ENCODE results near the gene KCNH1. TPM values are rescaled to one million over a fixed set of nuclear protein-coding genes. Genes with fewer than 3 reads are reported as not detected.

Gene KCNH1
- total and polyA plus RNA-seq, 2 of the 4 experiments (the other 2 are of a cell fraction) = 0.27 to 0.54 TPM

DNA sequence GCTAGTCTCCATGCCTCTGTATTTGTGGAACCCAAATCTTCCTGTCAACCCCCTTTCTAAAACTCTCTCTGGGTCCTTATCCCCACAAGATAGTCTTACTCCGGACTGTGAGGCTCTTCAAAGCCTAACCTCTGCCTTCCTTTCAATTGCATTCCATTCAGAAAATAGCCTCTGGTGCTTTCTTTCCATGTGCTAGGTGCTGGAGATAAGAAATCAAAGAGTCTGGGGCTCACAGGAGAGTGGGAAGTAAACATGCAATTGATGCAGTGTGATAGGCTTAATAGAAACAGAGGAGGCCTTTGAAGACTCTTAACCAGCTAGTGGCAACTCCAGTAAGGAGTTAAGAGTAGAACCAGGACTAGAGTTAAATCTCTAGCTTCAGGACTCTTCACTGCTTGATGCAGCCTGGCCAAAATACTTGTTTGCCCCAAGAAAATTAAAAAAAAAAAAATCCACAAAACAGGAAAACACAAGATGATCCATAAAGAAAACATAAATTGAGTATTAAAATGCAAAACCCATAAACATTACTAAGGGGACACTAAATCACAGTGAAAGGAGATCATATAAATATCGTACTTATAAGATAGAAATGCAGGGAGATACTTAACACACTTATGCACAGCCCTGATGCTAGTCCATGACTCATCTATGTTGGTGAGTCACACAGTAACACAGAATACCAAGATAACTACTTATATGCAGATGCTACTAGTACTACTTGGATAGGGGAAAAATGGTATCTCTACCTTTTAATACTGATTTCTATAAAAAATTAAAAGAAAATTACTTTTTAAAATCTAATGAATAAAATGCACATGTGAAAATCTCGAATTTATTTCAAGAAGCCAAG lies 341.5 kb downstream of the KCNH1 start:
- ATAC-seq (ENCODE audit: low read depth) (peak; percentile 98), DNase-seq (peak; percentile 87)
- H3K4me3 ChIP-seq (ENCODE audit: insufficient read depth, low read depth, low read length) = no peak overlapping the region
- no peak for TF ChIP-seq MAFK (IDR thresholded peaks at IDR 0.05; ENCODE audit: low read depth, low read length)
- TF ChIP-seq FOS (IDR thresholded peaks at IDR 0.05; ENCODE audit: low read depth, low read length) = peak; percentile 97
- peak; percentile 32; the same call in 1 of the 2 replicates for TF ChIP-seq BHLHE40 (IDR thresholded peaks at IDR 0.05; ENCODE audit: low read depth, low read length)
- no peak overlapping the region for H4K5ac ChIP-seq (ENCODE audit: low read depth, low read length)
- CTCF ChIA-PET = no interaction called here
- H4K91ac ChIP-seq (ENCODE audit: insufficient read depth, low read depth, low read length) = no peak overlapping the region
- no peak overlapping the region for H2BK20ac ChIP-seq (ENCODE audit: low read depth, low read length)
- no peak overlapping the region for H3K27ac ChIP-seq (ENCODE audit: insufficient read depth, low read length)
- H4K8ac ChIP-seq (ENCODE audit: low read depth in 2 of 2, low read length in 2 of 2) = no peak overlapping the region
- no peak overlapping the region for H3K14ac ChIP-seq (replicated peaks; ENCODE audit: low read depth, low read length)
- no peaks in the 10 kb centered on the region for H4K20me1 ChIP-seq (ENCODE audit: insufficient read depth, low read length)
- POLR2A ChIA-PET (ENCODE audit: unreplicated experiment) = no interaction called here
- no CpG with 5 or more reads among the region's 3 CpGs for WGBS, 2 experiments (ENCODE audit: extremely low coverage in 2 of 2, insufficient read length in 1 of 2)
- in situ Hi-C loops (cut with MboI; ENCODE audit: low sequenced_read_pairs) = no loop called here
- H3K36me3 ChIP-seq (ENCODE audit: control insufficient read depth, insufficient read depth, low read length) = no peaks in the 10 kb centered on the region
- H3K56ac ChIP-seq (ENCODE audit: extremely low read depth, insufficient read depth, low read length) = no peak overlapping the region
- no peak overlapping the region for H3K18ac ChIP-seq (ENCODE audit: low read depth, low read length)
- no peaks in the 10 kb centered on the region for H3K9me1 ChIP-seq (ENCODE audit: insufficient read depth, low read length)
- intact Hi-C loops (cut with micrococcal nuclease) = no loop called here
- dilution Hi-C loops (cut with HindIII; ENCODE audit: low sequenced_read_pairs, unreplicated experiment) = no loop called here
- H2AK9ac ChIP-seq (replicated peaks; ENCODE audit: low read depth, low read length, poor library complexity) = no peak overlapping the region
- no peaks in the 10 kb centered on the region for H3K27me3 ChIP-seq (ENCODE audit: control insufficient read depth, insufficient read depth, low read length)
- no peaks in the 10 kb centered on the region for H3K4me1 ChIP-seq (ENCODE audit: control insufficient read depth, insufficient read depth, low read length)
- H3K79me1 ChIP-seq (ENCODE audit: low read depth in 1 of 2, low read length in 2 of 2) = no peaks in the 10 kb centered on the region; a peak in 1 of 4 replicates
- H2AFZ ChIP-seq (replicated peaks; ENCODE audit: low read length, poor library complexity) = no peak overlapping the region
- H3K23ac ChIP-seq (ENCODE audit: low read depth, low read length) = no peak overlapping the region
- no TSS peak for BruUV-seq (replicated peaks)
- no peak overlapping the region for H2BK15ac ChIP-seq (ENCODE audit: low read depth, low read length)
- H2BK120ac ChIP-seq (ENCODE audit: low read depth, low read length) = no peak overlapping the region
- H3K9ac ChIP-seq (ENCODE audit: low read depth, low read length) = no peak overlapping the region
- no peak overlapping the region for H2BK5ac ChIP-seq (ENCODE audit: low read depth, low read length, poor library complexity, severe bottlenecking)
- H2AK5ac ChIP-seq (ENCODE audit: low read depth, low read length) = no peak overlapping the region
- no peaks in the 10 kb centered on the region for H3K9me3 ChIP-seq (ENCODE audit: control insufficient read depth, insufficient read depth, low read length)
- no peak overlapping the region for H3K4ac ChIP-seq (ENCODE audit: low read depth, low read length)
- no peak overlapping the region for H3K4me2 ChIP-seq (ENCODE audit: low read depth, low read length)
